Measurements from ENCODE around the gene LGI2. TPM values are rescaled to one million over a fixed set of nuclear protein-coding genes. Genes with fewer than 3 reads are reported as not detected.

The LGI2 gene
- total and polyA plus RNA-seq, 2 of the 8 experiments (the other 6 are each of a cell fraction or from before 2014, with no cell fraction given): 2.3 to 4.0 TPM

DNA sequence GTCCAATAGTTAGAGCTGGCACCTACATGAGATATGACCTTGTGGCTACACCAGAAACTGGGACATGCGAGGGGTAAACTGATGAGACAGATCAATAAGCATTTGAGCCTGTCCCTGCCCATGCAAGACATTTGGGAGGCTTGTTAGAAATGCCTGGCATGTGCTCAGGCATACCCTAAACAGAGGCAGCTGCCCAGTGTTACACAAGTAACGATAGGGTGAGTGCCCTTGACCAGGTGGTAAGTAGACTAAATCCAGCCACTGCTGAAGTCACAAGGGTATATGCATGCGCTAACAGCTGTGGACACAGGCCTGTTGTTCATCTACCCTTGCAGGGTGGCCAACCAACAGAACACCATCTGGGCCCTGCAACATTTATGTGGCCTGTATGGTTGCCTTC is 61.8 kb downstream of the LGI2 start:
- no peaks in the 10 kb centered on the region for H3K79me2 ChIP-seq (ENCODE audit: control insufficient read depth in 1 of 2, insufficient read depth in 2 of 2, low read length in 2 of 2)
- no peak overlapping the region for H3K9ac ChIP-seq (replicated peaks in 1 of 4; ENCODE audit: extremely low read depth in 1 of 4, low read depth in 3 of 4, low read length in 3 of 4)
- CTCF ChIA-PET (ENCODE audit: partially characterized antibody): interaction anchor here (2.7 kb wide), 1 partner anchor 11 kb away, joined by 14 read pairs; no protein-coding TSS in a partner anchor
- 0 out of 8 replicates have a peak, but pooled peaks cover 0 to 2% (median 0%) of the 10 kb centered on the region in 4 experiments for H3K36me3 ChIP-seq (ENCODE audit: control insufficient read depth in 2 of 4, insufficient read depth in 4 of 4, low read length in 3 of 4)
- no peak overlapping the region for H3K23ac ChIP-seq (ENCODE audit: insufficient read length)
- H2BK15ac ChIP-seq (ENCODE audit: low read length): no peak overlapping the region
- 90% methylated on average over 3 of the region's 3 CpGs; no CpG with 5 or more reads in 1 of the 2 experiments for WGBS, 2 experiments (ENCODE audit: extremely low coverage in 1 of 2, insufficient coverage in 1 of 2, insufficient read length in 1 of 2, insufficient replicate concordance in 2 of 2, low coverage in 1 of 2, low lambda C conversion rate in 2 of 2, missing lambda C conversion rate in 1 of 2)
- no peak overlapping the region for H2BK5ac ChIP-seq (ENCODE audit: low read depth, low read length)
- H3K4me2 ChIP-seq (ENCODE audit: insufficient read depth in 1 of 2, low read depth in 2 of 2, low read length in 2 of 2): no peak overlapping the region
- POLR2A ChIA-PET (ENCODE audit: partially characterized antibody): interaction anchor here (1.2 kb wide), 1 partner anchor 394 kb away, joined by 3 read pairs; no protein-coding TSS in a partner anchor
- H3K27me3 ChIP-seq (replicated peaks in 1 of 4; ENCODE audit: control insufficient read depth in 3 of 4, extremely low read depth in 1 of 4, insufficient read depth in 3 of 4, low read length in 3 of 4): no peaks in the 10 kb centered on the region
- no peak overlapping the region for H2BK20ac ChIP-seq (ENCODE audit: low read length)
- DNase-seq (ENCODE audit: low read depth in 1 of 2, low spot score in 2 of 2): no peak
- H3K79me1 ChIP-seq (ENCODE audit: low read depth, low read length): no peaks in the 10 kb centered on the region; the same call in 1 of the 2 replicates
- H3K27ac ChIP-seq (ENCODE audit: low read depth, low read length): no peak overlapping the region
- no peak overlapping the region for H2AK5ac ChIP-seq (ENCODE audit: low read depth, low read length)
- H3K56ac ChIP-seq (replicated peaks; ENCODE audit: insufficient read length, low read depth, low read length): no peak overlapping the region
- H4K91ac ChIP-seq (replicated peaks; ENCODE audit: insufficient read length, low read length): no peak overlapping the region
- H3K4me1 ChIP-seq (replicated peaks in 1 of 4; ENCODE audit: control insufficient read depth in 3 of 4, insufficient read depth in 4 of 4, low read length in 3 of 4): peaks cover 0 to 2% (median 0%) of the 10 kb centered on the region in 4 experiments; a peak in 1 of 7 replicates
- no peak overlapping the region for H2BK120ac ChIP-seq (replicated peaks; ENCODE audit: low read depth, low read length)
- no peak overlapping the region for H2BK12ac ChIP-seq (ENCODE audit: low read depth, low read length)
- FAIRE-seq: no peak
- H3K23me2 ChIP-seq (ENCODE audit: low read depth, low read length): no peaks in the 10 kb centered on the region
- H4K20me1 ChIP-seq (replicated peaks in 1 of 2; ENCODE audit: control insufficient read depth in 1 of 2, insufficient read depth in 2 of 2, low read length in 2 of 2): no peaks in the 10 kb centered on the region
- H2AFZ ChIP-seq (ENCODE audit: low read length): no peak overlapping the region
- no peak overlapping the region for H4K5ac ChIP-seq (ENCODE audit: insufficient read length, low read depth, low read length)
- no peak overlapping the region for H3K14ac ChIP-seq (ENCODE audit: insufficient read length)
- H3K18ac ChIP-seq (ENCODE audit: extremely low read depth, low read length): no peak overlapping the region
- no peak overlapping the region for H3K4me3 ChIP-seq (ENCODE audit: extremely low read depth in 1 of 4, insufficient read depth in 2 of 4, low read depth in 3 of 4, low read length in 4 of 4)
- H3K9me3 ChIP-seq (ENCODE audit: insufficient read depth in 2 of 2, low read depth in 1 of 2, low read length in 1 of 2): peaks cover 11 to 18% of the 10 kb centered on the region in 2 experiments
- H4K8ac ChIP-seq (ENCODE audit: extremely low read depth, insufficient read depth, low read length): no peak overlapping the region
- no peak overlapping the region for H3K4ac ChIP-seq (replicated peaks; ENCODE audit: insufficient read length, low read depth, low read length)
- no peak for TF ChIP-seq CBX8 (IDR thresholded peaks at IDR 0.05; ENCODE audit: borderline replicate concordance, low read depth, low read length)
- no peak for TF ChIP-seq EZH2 (IDR thresholded peaks at IDR 0.05; ENCODE audit: low read depth, low read length, severe bottlenecking)
- TF ChIP-seq EGR1 (IDR thresholded peaks at IDR 0.05; ENCODE audit: borderline replicate concordance, low read depth, low read length): no peak
- TF ChIP-seq SRF (IDR thresholded peaks at IDR 0.05; ENCODE audit: low read depth, low read length): no peak
- no peak for TF ChIP-seq NRF1 (IDR thresholded peaks at IDR 0.05; ENCODE audit: low read depth, low read length)
- TF ChIP-seq RBBP5 (IDR thresholded peaks at IDR 0.05; ENCODE audit: borderline replicate concordance, low read depth, low read length): no peak
- TF ChIP-seq, protein P1, sequence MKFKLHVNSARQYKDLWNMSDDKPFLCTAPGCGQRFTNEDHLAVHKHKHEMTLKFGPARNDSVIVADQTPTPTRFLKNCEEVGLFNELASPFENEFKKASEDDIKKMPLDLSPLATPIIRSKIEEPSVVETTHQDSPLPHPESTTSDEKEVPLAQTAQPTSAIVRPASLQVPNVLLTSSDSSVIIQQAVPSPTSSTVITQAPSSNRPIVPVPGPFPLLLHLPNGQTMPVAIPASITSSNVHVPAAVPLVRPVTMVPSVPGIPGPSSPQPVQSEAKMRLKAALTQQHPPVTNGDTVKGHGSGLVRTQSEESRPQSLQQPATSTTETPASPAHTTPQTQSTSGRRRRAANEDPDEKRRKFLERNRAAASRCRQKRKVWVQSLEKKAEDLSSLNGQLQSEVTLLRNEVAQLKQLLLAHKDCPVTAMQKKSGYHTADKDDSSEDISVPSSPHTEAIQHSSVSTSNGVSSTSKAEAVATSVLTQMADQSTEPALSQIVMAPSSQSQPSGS (IDR thresholded peaks at IDR 0.05; ENCODE audit: low read length): no peak
- no peak for TF ChIP-seq TAF7 (optimal IDR thresholded peaks at IDR 0.05; ENCODE audit: borderline replicate concordance, low read depth, low read length)
- TF ChIP-seq ZNF274 (IDR thresholded peaks at IDR 0.05; ENCODE audit: borderline replicate concordance, extremely low read depth, low read length): no peak
- no peak for TF ChIP-seq CHD2 (IDR thresholded peaks at IDR 0.05; ENCODE audit: low read length)
- no peak for TF ChIP-seq CBX5 (IDR thresholded peaks at IDR 0.05; ENCODE audit: low read depth, low read length)
- no peak for TF ChIP-seq HDAC2 (IDR thresholded peaks at IDR 0.05; ENCODE audit: borderline replicate concordance in 1 of 2, low read depth in 2 of 2, low read length in 2 of 2)

Measured in H1 (cell line).